Fibroblast of lung (primary cell): ENCODE data around the gene ANKRD53.

Source experiments
- EZH2 ChIP-seq: IDR thresholded peaks from 2 replicates; pipeline ENCODE4 v1.5.1; 2012; ENCODE audit warnings: low read length, control low read depth, mild to moderate bottlenecking; ENCODE audit errors: missing control alignments
- TF ChIP-seq, protein P1 (sequence below), 2 donors: IDR thresholded peaks in 1 of 2; conservative IDR thresholded peaks in 1 of 2; 1 replicate in 1 of 2; 2 replicates in 1 of 2; pipeline ENCODE4 v1.5.1; 2011 to 2012; ENCODE audit warnings: low read length in 2 of 2, control low read depth in 1 of 2, inconsistent platforms in 1 of 2, low read depth in 1 of 2, mild to moderate bottlenecking in 1 of 2

DNA sequence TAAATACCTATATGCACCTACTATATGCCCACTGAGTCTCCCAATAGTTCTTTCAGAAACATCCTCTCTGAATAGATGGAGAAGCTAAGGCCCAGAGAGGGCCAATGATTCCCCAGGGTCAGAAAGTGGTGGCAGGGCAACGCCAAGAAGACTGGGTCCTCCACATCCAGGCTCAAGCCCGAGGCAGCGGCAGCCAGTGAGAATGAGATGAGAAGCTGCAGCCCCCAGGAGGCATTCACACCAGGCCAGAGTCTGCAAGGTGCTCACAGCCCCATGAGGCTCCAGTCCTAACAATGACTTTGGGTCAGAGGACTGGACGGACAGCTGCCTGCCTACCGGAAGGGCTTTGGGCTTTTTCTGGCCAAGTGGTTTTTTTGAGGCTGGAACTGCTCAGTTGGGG is 12.7 kb downstream of the ANKRD53 start:
- TF ChIP-seq, protein P1, sequence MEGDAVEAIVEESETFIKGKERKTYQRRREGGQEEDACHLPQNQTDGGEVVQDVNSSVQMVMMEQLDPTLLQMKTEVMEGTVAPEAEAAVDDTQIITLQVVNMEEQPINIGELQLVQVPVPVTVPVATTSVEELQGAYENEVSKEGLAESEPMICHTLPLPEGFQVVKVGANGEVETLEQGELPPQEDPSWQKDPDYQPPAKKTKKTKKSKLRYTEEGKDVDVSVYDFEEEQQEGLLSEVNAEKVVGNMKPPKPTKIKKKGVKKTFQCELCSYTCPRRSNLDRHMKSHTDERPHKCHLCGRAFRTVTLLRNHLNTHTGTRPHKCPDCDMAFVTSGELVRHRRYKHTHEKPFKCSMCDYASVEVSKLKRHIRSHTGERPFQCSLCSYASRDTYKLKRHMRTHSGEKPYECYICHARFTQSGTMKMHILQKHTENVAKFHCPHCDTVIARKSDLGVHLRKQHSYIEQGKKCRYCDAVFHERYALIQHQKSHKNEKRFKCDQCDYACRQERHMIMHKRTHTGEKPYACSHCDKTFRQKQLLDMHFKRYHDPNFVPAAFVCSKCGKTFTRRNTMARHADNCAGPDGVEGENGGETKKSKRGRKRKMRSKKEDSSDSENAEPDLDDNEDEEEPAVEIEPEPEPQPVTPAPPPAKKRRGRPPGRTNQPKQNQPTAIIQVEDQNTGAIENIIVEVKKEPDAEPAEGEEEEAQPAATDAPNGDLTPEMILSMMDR (conservative IDR thresholded peaks at IDR 0.05 in 1 of 2, IDR thresholded peaks at IDR 0.05 in 1 of 2; ENCODE audit: low read depth in 1 of 2, low read length in 2 of 2), result no peak
- no peak for TF ChIP-seq EZH2
